ENCODE data around the gene LRRC3. TPM values are rescaled to one million over a fixed set of nuclear protein-coding genes. Genes with fewer than 3 reads are reported as not detected.

Gene LRRC3
- total RNA-seq, 2 experiments from 2014 or later, result 2.5 to 2.8 TPM

- H3K4me1 Mint-ChIP-seq (ENCODE audit: low read depth), result no peaks in the 10 kb centered on the region
- no peak overlapping the region for H3K4me3 Mint-ChIP-seq
- peaks cover 2% of the 10 kb centered on the region for H3K27me3 Mint-ChIP-seq (ENCODE audit: low read depth)
- H3K27ac Mint-ChIP-seq, result no peak overlapping the region
- no peak for DNase-seq
- H3K9me3 Mint-ChIP-seq, result no peaks in the 10 kb centered on the region
- no peaks in the 10 kb centered on the region for H3K36me3 Mint-ChIP-seq (ENCODE audit: low read depth)
- CTCF ChIA-PET, result interaction anchor here (0.7 kb wide), 1 partner anchor 38 kb away, joined by 5 read pairs; no protein-coding TSS in a partner anchor
- intact Hi-C loops (cut with micrococcal nuclease), result no loop called here
Observed at GRCh38 chr21:44445145-44445812, 10.0 kb upstream of the LRRC3 start.

- CTCF ChIA-PET, result interaction anchor here (0.9 kb wide), 1 partner anchor 291 kb away, joined by 3 read pairs; no protein-coding TSS in a partner anchor
- no peak overlapping the region for H3K27ac Mint-ChIP-seq
- DNase-seq, result no peak
Observed at GRCh38 chr21:44448651-44449131, 6.6 kb upstream of the LRRC3 start.

GRCh38 chr21:44449473-44450363 lies 5.6 kb upstream of the LRRC3 start:
- intact Hi-C loops (cut with micrococcal nuclease), result loop anchor here (10.0 kb wide), 1 partner anchor 145 kb away; the partner anchor contains the start of gene PFKL
- DNase-seq, result no peak
- Mint-ChIP-seq H3K27ac (no peak overlapping the region), H3K36me3 (ENCODE audit: low read depth) (no peaks in the 10 kb centered on the region), H3K4me1 (ENCODE audit: low read depth) (no peaks in the 10 kb centered on the region), H3K9me3 (peaks cover 2% of the 10 kb centered on the region), H3K27me3 (ENCODE audit: low read depth) (peaks cover 16% of the 10 kb centered on the region), H3K4me3 (no peak overlapping the region)
- CTCF ChIA-PET, result interaction anchor here (0.9 kb wide), 1 partner anchor 290 kb away, joined by 3 read pairs; no protein-coding TSS in a partner anchor

More at GRCh38 chr21:44448651-44449131, 6.6 kb upstream of the LRRC3 start:
- Mint-ChIP-seq H3K9me3 (peaks cover 2% of the 10 kb centered on the region), H3K27me3 (ENCODE audit: low read depth) (peaks cover 9% of the 10 kb centered on the region), H3K4me3 (no peak overlapping the region), H3K4me1 (ENCODE audit: low read depth) (no peaks in the 10 kb centered on the region), H3K36me3 (ENCODE audit: low read depth) (no peaks in the 10 kb centered on the region)
- intact Hi-C loops (cut with micrococcal nuclease), result no loop called here

DNA sequence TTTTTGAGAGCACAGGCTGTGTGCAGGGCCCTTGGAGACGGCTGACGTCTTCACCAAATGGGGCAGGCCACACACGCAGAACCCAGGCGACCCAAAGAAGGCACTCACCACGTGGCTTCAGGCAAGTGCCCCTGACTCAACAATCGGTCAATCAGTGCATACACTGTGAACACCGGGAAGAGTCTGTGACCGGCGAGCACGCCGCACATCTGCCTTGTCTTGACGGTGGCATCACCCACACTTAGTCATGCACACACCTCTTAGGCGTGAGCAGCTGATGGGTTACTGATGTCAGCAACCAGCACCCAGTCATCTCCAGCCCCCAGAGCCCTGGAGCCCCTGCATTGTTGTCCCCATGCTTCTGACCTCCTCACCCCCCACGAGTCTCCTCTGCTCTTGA lies 4.9 kb upstream of the LRRC3 start:
- no peaks in the 10 kb centered on the region for H3K36me3 Mint-ChIP-seq (ENCODE audit: low read depth)
- intact Hi-C loops (cut with micrococcal nuclease), result loop anchor here (10.0 kb wide), 1 partner anchor 146 kb away; the partner anchor contains the start of gene PFKL
- H3K4me3 Mint-ChIP-seq, result no peak overlapping the region
- no peak overlapping the region for H3K27ac Mint-ChIP-seq
- H3K9me3 Mint-ChIP-seq, result peaks cover 2% of the 10 kb centered on the region
- no peaks in the 10 kb centered on the region for H3K4me1 Mint-ChIP-seq (ENCODE audit: low read depth)
- CTCF ChIA-PET, result no interaction called here
- peaks cover 16% of the 10 kb centered on the region for H3K27me3 Mint-ChIP-seq (ENCODE audit: low read depth)
- DNase-seq, result no peak

- Mint-ChIP-seq H3K4me3 (no peak overlapping the region), H3K4me1 (ENCODE audit: low read depth) (no peaks in the 10 kb centered on the region), H3K27ac (no peak overlapping the region), H3K9me3 (peaks cover 2% of the 10 kb centered on the region), H3K27me3 (ENCODE audit: low read depth) (peaks cover 16% of the 10 kb centered on the region), H3K36me3 (ENCODE audit: low read depth) (no peaks in the 10 kb centered on the region)
- intact Hi-C loops (cut with micrococcal nuclease), result loop anchor here (10.0 kb wide), 1 partner anchor 146 kb away; the partner anchor contains the start of gene PFKL
- CTCF ChIA-PET, result no interaction called here
- DNase-seq, result no peak
Observed at GRCh38 chr21:44450999-44451398, 4.3 kb upstream of the LRRC3 start.

GRCh38 chr21:44453120-44453519 lies 2.2 kb upstream of the LRRC3 start:
- DNase-seq, result no peak
- Mint-ChIP-seq H3K27me3 (ENCODE audit: low read depth) (peaks cover 14% of the 10 kb centered on the region), H3K4me3 (no peak overlapping the region), H3K36me3 (ENCODE audit: low read depth) (no peaks in the 10 kb centered on the region), H3K9me3 (peaks cover 2% of the 10 kb centered on the region), H3K4me1 (ENCODE audit: low read depth) (no peaks in the 10 kb centered on the region), H3K27ac (no peak overlapping the region)
- intact Hi-C loops (cut with micrococcal nuclease), result loop anchor here (10.0 kb wide), 1 partner anchor 148 kb away; the partner anchor contains the start of gene PFKL
- CTCF ChIA-PET, result no interaction called here

- intact Hi-C loops (cut with micrococcal nuclease), result loop anchor here (10.0 kb wide), 1 partner anchor 149 kb away; the partner anchor contains the start of gene PFKL
- Mint-ChIP-seq H3K36me3 (ENCODE audit: low read depth) (no peaks in the 10 kb centered on the region), H3K4me1 (ENCODE audit: low read depth) (no peaks in the 10 kb centered on the region), H3K4me3 (peak overlapping the region; percentile 58), H3K27ac (no peak overlapping the region), H3K9me3 (peaks cover 2% of the 10 kb centered on the region), H3K27me3 (ENCODE audit: low read depth) (peaks cover 14% of the 10 kb centered on the region)
- CTCF ChIA-PET, result no interaction called here
- no peak for DNase-seq
Observed at GRCh38 chr21:44454058-44454457, 1.3 kb upstream of the LRRC3 start.

DNA sequence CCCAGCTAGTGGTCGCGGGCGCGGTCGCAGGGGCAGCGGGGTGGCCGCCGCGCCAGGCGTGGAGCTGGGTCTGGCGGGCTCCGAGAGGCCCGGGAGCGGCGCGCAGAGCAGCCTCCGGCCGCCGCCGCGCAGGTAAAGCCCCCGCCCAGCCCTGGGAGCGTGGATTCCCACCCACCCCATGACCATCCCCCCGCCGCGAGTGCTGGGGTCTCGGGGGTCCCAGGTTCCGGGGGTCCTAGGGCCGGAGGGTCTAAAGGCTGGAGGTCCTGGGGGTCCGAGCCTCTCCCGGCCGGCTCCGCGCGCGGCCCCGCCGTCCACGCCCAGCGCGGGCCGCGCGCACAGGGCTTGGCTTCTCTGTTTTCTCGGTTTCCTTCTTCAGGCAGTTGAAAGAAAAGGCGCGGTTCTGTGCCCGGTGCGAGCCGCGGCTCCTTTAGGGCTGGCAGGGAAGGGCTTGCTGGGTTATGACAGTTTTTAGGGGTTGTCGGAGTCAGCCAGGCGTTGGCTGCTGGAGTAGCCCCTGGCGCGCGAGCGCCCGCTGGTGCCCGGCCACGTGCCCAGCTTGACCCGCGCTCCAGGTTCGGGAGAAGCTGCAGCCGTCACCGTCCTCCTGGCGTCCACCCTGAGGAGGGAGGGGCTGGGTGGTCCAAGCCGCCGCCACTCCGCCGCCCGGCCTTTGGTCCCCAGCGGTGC lies 359 bp downstream of the LRRC3 start:
- CTCF ChIA-PET, result interaction anchor here (1.1 kb wide), 1 partner anchor 18 kb away, joined by 3 read pairs; no protein-coding TSS in a partner anchor
- peak overlapping the region; percentile 73 for H3K4me3 Mint-ChIP-seq
- H3K36me3 Mint-ChIP-seq (ENCODE audit: low read depth), result no peaks in the 10 kb centered on the region
- no peak overlapping the region for H3K27ac Mint-ChIP-seq
- DNase-seq, result peak; percentile 54
- no peaks in the 10 kb centered on the region for H3K4me1 Mint-ChIP-seq (ENCODE audit: low read depth)
- peaks cover 12% of the 10 kb centered on the region for H3K27me3 Mint-ChIP-seq (ENCODE audit: low read depth)
- H3K9me3 Mint-ChIP-seq, result peaks cover 2% of the 10 kb centered on the region
- intact Hi-C loops (cut with micrococcal nuclease), result loop anchor here (1.0 to 10.0 kb wide), 2 partner anchors 116 to 151 kb away; partner anchors contain the start of genes CFAP410 and PFKL

DNA sequence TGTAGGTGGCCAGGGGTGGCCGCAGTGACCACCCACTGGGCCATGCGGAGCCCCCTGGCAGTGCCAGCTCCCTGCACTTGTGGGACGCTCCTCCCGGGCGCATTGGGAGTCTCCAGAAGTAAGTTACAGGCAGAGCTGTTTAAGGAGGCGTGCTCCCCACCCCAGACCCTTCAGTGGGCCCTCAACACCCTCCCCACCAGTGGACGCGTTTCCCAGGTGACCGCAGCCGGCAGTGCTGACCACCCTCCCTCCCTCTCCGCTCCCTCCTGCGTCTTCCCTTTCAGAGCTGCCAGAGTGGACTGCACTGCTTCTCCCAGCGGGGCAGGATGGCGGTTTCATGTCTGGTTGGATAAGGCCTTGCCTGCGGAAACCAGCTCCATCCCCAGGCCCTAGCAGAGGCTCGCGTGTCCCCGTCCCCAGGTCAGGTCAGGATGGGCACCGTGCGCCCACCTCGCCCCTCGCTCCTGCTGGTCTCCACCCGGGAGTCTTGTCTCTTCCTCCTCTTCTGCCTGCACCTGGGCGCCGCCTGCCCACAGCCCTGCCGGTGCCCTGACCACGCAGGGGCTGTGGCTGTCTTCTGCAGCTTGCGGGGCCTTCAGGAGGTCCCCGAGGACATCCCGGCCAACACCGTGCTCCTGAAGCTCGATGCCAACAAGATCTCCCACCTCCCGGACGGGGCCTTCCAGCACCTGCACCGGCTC lies 1.1 kb downstream of the LRRC3 start:
- intact Hi-C loops (cut with micrococcal nuclease), result loop anchor here (10.0 kb wide), 1 partner anchor 152 kb away; the partner anchor contains the start of gene PFKL
- H3K4me3 Mint-ChIP-seq, result peak overlapping the region; percentile 60
- H3K4me1 Mint-ChIP-seq (ENCODE audit: low read depth), result no peaks in the 10 kb centered on the region
- H3K27me3 Mint-ChIP-seq (ENCODE audit: low read depth), result peaks cover 10% of the 10 kb centered on the region
- H3K27ac Mint-ChIP-seq, result no peak overlapping the region
- CTCF ChIA-PET, result interaction anchor here (1.1 kb wide), 1 partner anchor 17 kb away, joined by 3 read pairs; no protein-coding TSS in a partner anchor
- no peak for DNase-seq
- H3K36me3 Mint-ChIP-seq (ENCODE audit: low read depth), result no peaks in the 10 kb centered on the region
- peaks cover 2% of the 10 kb centered on the region for H3K9me3 Mint-ChIP-seq

DNA sequence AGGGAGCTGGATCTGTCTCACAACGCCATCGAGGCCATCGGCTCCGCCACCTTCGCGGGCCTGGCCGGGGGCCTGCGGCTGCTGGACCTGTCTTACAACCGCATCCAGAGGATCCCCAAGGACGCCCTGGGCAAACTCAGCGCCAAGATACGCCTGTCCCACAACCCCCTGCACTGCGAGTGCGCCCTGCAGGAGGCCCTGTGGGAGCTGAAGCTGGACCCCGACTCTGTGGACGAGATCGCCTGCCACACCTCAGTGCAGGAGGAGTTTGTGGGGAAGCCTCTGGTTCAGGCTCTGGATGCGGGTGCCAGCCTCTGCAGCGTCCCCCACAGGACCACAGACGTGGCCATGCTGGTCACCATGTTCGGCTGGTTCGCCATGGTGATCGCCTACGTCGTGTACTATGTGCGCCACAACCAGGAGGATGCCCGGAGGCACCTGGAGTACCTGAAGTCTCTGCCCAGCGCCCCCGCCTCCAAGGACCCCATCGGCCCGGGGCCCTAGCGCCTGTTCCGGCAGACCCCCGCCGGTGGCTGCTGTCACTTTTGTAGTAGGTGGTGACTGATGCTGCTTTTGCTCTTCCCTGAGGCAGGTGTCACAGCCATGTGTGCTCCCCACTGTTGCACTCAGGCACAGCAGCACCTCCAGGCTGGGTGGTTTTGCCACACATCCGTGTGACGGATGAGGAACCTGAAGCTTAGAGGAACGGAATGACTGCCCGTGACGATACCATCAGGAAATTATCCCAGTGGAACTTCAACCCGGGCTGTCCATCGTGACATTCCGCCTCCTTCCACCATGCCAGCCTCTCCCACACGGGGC lies 1.8 kb downstream of the LRRC3 start:
- CTCF ChIA-PET, result interaction anchor here (0.6 kb wide), 1 partner anchor 222 kb away, joined by 3 read pairs; no protein-coding TSS in a partner anchor
- intact Hi-C loops (cut with micrococcal nuclease), result loop anchor here (10.0 kb wide), 1 partner anchor 152 kb away; the partner anchor contains the start of gene PFKL
- Mint-ChIP-seq H3K27ac (no peak overlapping the region), H3K4me1 (ENCODE audit: low read depth) (no peaks in the 10 kb centered on the region), H3K4me3 (peak overlapping the region; percentile 60), H3K9me3 (peaks cover 2% of the 10 kb centered on the region), H3K36me3 (ENCODE audit: low read depth) (no peaks in the 10 kb centered on the region), H3K27me3 (ENCODE audit: low read depth) (peaks cover 9% of the 10 kb centered on the region)
- no peak for DNase-seq
